DMS53 treated with DMSO at 0.1 percent for 48 hours (cell line): ENCODE data around the gene BRINP2.

Experiments used
- DNase-seq: peaks from one replicate; lab custom pipeline; 2025; ENCODE audit not compliant: unreplicated experiment; lab: John Stamatoyannopoulos, UW

The BRINP2 gene, protein sequence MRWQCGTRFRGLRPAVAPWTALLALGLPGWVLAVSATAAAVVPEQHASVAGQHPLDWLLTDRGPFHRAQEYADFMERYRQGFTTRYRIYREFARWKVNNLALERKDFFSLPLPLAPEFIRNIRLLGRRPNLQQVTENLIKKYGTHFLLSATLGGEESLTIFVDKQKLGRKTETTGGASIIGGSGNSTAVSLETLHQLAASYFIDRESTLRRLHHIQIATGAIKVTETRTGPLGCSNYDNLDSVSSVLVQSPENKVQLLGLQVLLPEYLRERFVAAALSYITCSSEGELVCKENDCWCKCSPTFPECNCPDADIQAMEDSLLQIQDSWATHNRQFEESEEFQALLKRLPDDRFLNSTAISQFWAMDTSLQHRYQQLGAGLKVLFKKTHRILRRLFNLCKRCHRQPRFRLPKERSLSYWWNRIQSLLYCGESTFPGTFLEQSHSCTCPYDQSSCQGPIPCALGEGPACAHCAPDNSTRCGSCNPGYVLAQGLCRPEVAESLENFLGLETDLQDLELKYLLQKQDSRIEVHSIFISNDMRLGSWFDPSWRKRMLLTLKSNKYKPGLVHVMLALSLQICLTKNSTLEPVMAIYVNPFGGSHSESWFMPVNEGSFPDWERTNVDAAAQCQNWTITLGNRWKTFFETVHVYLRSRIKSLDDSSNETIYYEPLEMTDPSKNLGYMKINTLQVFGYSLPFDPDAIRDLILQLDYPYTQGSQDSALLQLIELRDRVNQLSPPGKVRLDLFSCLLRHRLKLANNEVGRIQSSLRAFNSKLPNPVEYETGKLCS

DNA sequence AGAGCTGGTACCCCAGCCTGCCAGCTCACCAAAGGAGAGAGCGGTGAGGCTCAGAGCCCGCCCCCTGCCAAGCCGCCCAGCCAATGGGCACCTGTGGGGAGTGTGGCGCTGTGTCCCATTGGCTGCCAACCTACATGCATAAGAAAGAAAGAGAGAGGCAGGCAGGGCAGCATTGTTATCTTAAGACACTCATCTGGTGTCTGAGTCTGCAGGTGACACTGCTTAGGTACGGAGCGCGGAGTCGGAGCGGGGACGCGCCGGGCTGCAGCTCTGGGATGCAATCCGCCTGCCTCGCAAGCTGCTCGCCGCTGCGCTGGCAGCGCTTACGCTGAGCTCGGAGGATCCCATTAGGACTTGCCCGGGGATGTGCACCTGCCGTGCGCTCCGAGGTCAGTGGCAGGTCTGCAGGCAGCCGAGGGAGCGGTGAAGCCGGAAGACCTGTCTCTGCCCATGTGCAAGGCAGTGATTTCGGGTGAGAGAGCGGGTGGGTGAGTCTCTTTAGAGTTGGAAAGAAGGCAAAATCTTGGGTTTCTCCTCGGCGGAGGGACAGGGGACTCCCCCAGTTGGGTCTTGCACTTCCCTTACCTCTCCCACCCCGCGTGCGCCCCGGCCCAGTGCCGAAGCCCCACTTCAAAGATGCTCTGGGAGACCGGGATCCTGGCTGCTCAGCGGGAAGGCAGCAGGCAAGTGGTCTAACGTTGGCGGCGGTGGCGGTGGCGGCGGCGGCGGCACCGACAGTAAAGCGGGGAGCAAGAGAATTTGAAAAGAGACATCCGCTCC lies at the start of gene BRINP2:
Gene BRINP2 (plus strand): TSS at position 203 of the 780 bp plus-strand sequence. CDS start 58,919 bp downstream, outside the sequence.
- peak; percentile 94 for DNase-seq

DNA sequence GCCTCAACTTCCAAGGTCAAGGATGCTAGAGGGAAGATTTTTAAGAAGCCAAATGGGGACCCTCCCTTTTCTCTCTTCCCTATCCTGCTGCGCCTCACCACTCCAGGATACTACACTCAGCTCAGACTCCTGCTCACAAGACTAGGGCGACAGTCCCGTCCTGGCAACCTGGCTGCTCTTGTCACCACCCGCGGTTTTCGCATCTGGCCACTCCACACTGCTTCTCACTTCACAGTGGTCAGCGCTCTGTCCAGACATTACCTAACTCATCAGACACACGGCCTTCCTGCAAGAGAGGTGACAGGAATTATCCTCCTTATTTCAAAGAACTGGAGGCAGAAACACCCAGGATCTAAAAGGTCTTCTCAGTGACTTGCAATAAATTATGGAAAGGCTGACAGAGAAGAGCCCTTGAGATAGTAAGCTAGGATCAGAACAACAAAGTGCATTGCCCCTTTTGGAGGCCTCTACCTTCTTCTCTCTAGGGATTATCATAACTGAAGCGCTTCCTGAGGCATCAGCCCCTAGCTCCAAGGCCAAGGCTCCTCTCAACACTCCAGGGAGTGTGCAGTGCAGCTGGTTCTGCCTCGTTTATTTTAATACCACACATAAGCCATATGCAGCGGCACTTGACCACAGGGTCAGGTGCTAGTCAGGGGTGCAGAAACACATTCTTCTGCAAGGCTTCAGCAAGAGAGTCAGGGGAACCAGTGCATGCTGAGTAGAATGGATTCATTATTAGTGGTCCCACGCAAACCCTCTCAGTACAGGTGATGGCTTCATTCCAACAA lies 48.1 kb upstream of the BRINP2 start:
- DNase-seq, result no peak

DNA sequence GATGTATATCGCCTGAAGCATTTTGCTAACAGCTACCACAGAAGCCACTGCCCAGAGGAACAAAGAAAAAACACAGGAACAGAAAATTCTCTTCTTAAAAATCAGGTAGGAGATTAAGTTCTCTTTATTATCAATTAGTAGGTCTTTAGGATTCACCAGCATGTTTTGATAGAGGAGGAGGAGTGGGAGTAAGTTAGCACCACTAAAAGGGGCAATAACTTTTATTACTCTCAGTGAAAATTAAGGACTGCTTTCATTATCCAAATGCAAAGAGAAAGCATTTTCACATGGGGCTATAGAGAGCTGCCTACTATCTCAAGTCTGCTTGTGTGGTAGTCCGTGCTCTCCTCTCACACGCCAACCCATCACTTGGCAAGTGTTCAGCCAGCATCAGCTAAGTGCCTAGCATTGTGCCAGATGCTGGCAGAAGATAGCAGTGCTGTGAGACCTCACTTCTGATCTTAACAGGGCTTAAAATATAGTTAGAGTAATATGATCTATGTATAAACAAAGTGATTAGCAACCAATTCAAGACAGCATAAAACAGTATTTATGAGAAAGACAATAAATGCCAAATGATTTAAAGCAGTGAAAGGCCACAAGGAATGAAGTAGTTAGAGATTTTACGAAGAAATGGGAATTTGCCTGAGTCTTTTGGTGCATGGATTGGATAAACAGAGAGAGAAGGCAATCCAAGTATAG lies 46.0 kb upstream of the BRINP2 start:
- no peak for DNase-seq

DNA sequence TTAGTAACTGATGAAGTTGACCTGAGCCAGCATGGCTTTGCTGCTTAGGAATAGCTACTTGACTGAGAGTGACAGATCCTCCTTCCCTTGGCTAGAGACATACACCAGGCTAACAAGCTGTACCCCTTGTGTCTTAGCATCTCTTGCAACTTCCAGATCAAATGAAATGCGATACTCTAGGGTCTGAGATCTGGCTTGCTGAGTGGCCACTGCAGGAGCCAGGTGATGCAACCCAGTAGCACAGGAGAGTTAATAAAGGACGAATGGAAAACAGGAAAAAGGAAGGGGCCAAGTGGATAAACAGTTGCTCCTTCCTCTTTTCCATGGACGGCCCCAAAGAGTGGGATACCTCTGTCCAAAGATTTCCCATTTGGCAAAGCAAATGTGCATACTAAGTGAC lies 44.5 kb upstream of the BRINP2 start:
- no peak for DNase-seq

DNA sequence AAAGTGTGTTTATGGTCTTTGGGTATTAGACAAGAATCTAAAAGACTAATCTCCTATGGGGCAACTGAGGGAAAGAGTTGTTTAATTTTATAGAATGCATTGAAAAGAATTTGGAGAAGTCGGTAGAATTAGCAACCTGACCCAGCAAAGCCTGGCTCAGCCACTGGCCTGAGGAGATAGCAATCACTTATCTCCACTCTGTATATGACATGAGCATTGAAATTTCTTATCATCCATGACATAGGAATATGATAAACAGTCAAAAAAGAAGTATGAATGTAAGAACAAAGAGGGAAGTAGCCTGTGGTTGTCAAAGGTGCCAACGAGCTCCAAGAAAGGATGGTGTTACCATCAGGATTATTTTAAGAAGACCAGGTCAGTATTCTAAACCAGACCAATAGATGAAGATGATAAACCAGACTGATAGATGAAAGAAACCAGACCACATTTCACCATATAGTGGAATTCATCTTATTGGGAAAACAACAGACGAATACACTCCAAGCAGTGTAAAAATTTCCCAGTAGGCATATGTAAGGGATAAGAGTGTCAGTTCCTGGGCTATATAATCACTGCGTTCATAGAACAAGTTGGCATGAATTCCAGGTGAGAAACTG lies 42.0 kb upstream of the BRINP2 start:
- DNase-seq, result no peak

DNA sequence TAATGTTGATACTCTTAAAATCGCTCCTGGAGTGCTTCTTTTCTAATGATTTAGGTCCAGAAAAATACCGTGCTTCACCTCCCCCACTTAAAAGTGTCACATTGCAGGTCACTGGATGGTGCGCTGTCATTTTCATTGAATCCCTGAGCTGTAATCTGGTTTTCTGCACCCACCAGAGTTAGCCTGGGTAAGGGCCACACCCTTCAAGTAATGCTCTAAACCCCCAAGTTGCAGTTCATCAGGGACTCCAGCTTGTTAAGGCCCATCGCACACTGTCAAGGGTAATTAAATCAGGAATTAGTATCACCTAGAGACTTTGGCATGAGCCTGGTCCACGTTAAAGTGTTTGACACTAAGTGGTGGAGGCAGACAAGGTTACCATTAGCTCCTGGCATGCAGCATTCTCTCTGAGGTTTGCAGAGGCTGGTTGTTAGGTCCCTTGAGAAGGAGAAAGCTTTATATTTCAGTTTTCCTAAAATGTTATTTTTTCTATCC lies 40.3 kb upstream of the BRINP2 start:
- DNase-seq, result no peak

DNA sequence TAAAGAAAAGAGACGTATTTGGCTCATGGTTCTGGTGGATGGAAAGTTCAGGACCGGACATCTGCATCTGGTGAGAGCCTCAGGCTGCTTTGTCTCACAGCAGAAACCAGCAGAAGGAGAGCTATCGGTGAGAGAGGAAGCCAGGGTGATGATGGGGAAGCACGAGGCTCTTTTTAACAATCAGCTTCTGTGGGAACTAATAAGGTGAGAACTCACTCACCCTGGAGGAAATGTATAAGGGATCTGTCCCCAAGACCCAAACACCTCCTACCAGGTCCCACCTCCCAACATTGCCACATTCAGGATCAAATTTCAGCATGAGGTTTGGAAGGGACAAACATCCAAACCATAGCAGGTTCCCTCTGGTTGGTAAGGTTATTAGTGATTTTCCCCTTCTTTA lies 39.0 kb upstream of the BRINP2 start:
- DNase-seq, result no peak

DNA sequence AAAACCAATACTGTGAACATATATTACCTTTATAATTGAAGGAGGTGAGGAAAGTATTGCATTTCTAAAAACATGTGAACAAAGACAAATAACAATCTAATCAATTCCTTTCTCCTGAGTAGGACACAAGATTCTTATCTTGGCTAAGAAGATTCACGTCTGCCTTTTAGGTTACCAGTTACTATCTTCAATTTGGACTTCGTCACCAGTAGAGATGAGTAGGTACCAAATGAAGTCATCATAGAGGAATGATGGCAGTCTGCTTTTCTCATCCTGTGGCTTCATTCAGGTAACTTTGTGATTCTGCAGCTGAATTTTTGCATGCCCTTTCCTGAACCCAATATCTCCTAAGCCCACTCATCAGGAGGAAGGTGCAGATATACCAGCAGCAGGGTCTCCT lies 38.6 kb upstream of the BRINP2 start:
- no peak for DNase-seq

DNA sequence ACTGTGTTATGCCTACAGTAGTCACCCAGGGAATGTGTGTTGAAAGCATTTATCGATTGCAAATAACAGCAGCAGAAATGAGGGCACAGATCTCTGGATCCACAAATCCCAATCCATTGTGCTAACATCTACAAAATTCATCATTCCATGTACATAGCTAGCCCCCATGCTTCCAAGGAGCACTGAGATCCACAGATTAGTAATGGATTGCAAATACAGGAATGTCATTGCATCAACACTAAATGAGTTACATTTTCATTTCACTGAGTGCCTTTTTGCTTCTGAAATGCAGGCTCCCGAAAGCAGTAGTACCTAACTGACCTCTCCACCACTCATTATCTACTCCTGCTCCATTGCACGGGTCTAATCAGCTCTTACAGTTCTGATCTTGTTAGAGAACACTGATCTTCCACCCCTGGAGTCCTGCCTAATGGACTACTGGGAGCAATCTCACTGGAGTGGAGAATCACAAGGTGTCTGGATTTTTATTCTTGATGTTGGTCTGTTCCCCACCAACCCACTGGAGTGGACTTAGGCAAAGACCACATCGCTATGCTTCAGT lies 36.7 kb upstream of the BRINP2 start:
- no peak for DNase-seq

DNA sequence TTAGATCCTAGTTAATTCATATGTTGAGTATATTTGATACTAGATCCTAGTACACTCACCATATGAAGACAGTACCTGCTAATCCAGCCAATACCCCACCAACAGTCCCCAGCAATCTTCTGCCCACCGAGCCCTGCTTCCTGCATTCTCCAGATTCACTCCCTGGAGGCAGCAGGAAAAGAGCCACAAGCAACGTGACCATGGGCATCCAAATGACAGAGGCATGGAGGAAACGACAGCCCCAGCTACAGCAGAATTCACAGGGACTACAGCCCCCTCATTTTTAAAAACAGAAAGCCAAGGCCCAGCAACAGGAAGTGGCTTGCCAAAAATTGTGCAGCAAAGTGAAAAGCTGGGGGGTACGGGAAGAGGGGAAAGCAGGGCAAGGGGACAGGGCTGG lies 35.5 kb upstream of the BRINP2 start:
- DNase-seq, result no peak

DNA sequence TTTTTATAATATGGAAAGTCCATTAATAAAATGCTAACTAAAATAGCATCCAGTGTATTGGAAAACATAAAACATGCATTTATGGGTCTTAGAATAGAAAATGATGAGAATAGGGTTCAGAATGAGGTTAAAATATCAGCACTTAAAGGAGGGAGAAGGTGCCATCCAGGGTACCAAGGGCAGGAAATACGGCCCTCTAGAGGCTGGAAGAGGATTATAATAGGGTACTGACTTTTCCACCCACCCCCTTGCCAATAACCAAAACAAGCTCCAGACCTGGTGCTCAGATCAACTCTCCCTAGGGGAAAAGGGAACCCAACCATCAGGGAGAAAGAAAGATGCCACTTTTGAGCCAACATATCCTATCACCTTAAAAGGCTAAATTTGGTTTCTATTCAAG lies 32.9 kb upstream of the BRINP2 start:
- no peak for DNase-seq

DNA sequence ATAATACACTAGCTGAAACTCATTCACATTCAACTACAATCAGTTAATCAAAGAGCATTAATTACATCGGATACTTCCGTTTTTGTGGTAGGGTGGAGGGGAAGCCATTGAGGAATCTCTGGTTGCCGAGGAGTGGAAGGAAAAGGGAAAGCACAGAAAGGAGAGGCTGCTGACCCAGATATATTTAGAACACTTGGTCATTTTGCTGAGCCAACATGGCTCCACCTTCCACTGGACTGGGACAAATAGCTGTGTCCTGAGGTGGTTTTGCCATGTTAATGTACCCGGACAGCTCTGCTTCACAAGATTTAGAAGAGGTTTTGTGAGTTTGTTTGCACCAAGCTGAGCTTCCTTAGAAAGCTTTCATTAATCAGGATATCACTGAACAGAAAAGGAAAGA lies 32.4 kb upstream of the BRINP2 start:
- DNase-seq, result no peak

DNA sequence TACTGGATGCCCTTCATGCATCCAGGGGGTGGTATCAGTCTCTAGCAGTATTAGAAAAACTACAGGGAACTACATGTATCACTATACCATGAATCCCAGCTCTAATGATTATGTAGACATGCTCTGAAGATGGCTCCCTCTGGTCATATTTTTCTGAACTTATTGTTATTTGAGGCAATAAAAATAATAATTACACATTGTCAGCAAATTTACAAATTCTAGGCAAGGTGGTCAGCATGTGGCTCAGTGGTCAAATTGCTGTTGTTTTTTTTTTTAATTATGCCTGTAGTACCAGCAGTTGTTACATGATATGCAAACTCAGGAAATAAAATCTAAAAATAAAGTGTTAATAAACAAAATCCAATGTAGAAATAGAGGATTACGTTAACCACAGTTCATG lies 28.7 kb upstream of the BRINP2 start:
- no peak for DNase-seq

DNA sequence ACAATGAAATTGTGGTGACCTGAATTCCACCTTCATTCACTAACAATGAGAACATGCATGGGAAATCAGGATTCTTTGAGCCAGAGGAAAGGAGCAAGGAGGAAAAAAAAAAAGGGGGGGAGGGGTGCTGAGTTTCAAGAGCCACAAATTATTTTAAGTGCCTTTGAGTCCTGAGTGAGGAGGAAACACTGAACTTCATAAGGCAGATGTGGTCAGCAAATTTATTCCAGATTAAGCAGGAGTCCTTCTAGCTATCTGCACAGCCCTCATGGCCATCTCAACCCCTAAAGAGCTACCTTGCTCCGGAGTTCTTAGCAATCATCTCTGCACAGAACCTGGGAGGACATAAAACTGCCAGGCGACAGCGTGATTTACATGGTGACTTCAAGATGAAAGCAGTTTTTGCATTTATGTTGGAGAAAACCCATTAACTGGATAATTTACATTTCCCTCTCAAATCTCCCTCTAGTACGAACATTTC lies 27.9 kb upstream of the BRINP2 start:
- no peak for DNase-seq

DNA sequence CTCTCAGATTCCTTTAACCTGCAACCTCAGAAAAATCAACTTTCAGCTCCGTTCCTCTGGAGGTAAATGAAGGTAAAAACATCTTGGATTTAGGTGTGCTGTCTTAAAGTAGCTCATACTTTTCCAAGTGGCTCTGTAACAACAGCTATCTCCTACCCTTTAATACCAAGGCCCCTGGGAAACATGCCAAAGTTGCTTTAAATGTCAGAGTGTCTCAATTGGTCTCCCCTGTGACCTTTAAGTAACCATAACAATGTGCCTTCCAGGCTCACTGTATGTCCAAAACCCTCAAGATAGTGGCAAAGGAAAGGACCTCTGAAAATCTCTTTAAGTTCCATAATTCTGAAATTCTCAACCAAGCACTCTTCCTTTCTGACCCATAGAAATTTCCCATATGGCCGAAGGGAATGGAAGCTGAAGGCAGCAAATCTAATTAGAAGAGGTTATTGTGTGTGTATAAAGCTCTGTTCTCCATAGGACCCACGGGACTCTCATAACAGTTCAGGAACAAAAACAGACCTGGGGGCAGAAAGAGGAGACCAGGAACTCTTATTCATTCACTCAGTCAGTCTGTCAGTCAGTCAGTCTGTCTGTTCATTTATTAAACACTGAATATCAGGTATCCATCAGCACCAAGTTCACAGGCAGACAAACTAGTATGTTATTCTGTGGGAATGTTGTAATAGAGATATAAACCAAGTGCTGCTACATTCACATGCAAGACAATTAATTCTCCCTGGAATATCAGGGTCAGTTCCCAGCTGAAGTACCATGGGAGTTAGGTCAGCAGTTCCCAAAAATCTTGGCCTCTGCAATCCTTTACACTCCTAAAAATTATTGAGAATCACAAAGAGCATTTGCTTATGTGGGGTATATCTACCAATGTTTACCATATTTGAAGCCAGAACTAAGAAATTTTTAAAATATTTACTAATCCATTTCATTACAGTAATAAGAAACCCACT lies 25.4 kb upstream of the BRINP2 start:
- DNase-seq, result no peak

DNA sequence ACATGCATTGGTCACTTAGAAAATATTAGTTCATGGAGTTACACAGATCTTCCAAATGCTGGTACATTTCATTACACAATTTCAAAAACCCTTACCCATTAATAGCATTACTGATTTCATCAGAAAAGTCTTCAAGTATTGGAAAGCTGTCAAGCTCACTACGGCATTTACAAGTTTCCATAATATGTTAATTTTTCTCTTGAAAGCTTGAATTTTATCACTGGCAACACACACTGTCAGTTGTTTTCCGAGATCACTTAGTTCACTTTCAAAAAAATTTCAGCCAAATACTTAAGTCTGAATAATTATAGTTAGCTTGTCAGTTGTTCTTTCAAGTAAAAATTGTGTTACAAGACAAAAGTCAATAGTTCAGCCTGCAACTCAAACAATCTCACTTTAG lies 24.3 kb upstream of the BRINP2 start:
- no peak for DNase-seq

DNA sequence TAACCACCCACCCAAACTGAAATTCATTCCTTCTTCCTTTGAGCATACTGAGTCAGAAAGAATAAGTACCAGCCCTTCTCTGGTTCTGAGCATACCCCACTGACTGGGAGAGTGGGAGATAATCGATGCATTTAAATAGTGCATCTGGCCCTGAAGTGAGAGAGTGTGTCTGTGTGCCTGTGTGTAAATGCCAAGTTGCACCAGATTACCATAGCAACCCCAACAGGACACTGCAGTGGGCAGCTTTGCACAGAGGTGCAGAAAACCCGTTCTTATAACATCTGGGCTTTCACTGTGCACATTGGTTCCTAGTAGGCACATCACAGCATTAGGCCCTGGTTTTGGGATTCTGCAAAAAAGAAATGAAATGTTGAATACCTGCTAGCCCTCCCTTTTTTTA lies 8.5 kb upstream of the BRINP2 start:
- DNase-seq, result no peak

DNA sequence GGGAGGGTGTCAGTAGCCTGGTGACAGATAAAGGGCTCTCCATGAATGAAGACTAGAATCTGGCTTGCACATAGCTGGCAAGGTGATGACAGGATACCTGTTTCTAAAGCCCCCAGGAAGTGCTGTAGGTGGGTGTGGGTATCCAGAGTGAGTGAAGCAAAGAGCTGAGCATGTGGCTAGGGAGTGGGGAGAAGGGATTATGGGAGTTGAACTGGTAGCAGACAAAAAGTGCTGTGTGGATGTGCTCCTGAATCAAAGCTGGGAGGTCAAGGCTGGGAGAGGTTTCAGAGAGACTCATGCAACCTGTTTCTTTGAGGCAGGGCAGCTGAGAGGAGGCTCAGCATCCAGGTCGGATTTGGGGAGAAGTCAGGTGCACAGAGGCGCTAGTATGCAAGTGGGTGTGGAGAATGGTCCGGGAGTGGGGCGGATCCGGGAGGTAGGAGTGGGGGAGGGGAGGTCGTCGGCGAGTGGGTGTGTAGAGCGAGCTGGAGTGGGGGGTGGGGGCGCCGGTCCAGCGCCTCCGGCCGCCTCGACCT lies 6.8 kb upstream of the BRINP2 start:
- DNase-seq, result no peak
